Measurements from ENCODE around the gene RIN3.

The RIN3 gene

GRCh38 chr14:92695562-92695961 is 182.0 kb downstream of the RIN3 start:
- DNase-seq = no peak

GRCh38 chr14:92696366-92696765 is 182.8 kb downstream of the RIN3 start:
- DNase-seq = no peak

GRCh38 chr14:92698393-92698792 is 184.8 kb downstream of the RIN3 start:
- no peak for DNase-seq

GRCh38 chr14:92701826-92702225 is 188.2 kb downstream of the RIN3 start:
- DNase-seq = no peak

- DNase-seq = no peak
Observed at GRCh38 chr14:92702441-92702918, 188.9 kb downstream of the RIN3 start.

- no peak for DNase-seq
Observed at GRCh38 chr14:92703516-92703915, 189.9 kb downstream of the RIN3 start.

- no peak for DNase-seq
Observed at GRCh38 chr14:92704036-92704804, 190.6 kb downstream of the RIN3 start.

- DNase-seq = no peak
Observed at GRCh38 chr14:92704821-92705220, 191.2 kb downstream of the RIN3 start.

- no peak for DNase-seq
Observed at GRCh38 chr14:92706386-92706785, 192.8 kb downstream of the RIN3 start.

GRCh38 chr14:92709340-92710000 is 195.9 kb downstream of the RIN3 start:
- no peak for DNase-seq

- DNase-seq = no peak
Observed at GRCh38 chr14:92710001-92710341, 196.4 kb downstream of the RIN3 start.

- DNase-seq = no peak
Observed at GRCh38 chr14:92711976-92712653, 198.5 kb downstream of the RIN3 start.

- DNase-seq = no peak
Observed at GRCh38 chr14:92712654-92713051, 199.1 kb downstream of the RIN3 start.

- peak; percentile 75 for DNase-seq
Observed at GRCh38 chr14:92714739-92715307, 201.2 kb downstream of the RIN3 start.

GRCh38 chr14:92716131-92716530 is 202.6 kb downstream of the RIN3 start:
- no peak for DNase-seq

GRCh38 chr14:92717571-92718042 is 204.0 kb downstream of the RIN3 start:
- no peak for DNase-seq

GRCh38 chr14:92718664-92719063 is 205.1 kb downstream of the RIN3 start:
- DNase-seq = no peak

GRCh38 chr14:92719421-92719820 is 205.8 kb downstream of the RIN3 start:
- DNase-seq = no peak

- peak; percentile 58 for DNase-seq
Observed at GRCh38 chr14:92719890-92720323, 206.3 kb downstream of the RIN3 start.

- peak; percentile 28 for DNase-seq
Observed at GRCh38 chr14:92724516-92725340, 211.1 kb downstream of the RIN3 start.

- no peak for DNase-seq
Observed at GRCh38 chr14:92726135-92726932, 212.8 kb downstream of the RIN3 start.

- no peak for DNase-seq
Observed at GRCh38 chr14:92726933-92727262, 213.3 kb downstream of the RIN3 start.

Measured in NCI-H774 (cell line).